Tibial artery (tissue), 4 donors: ENCODE data around the gene MAB21L3.
A peak's percentile ranks its signal among the peaks of the same experiment; 100 is the strongest.

ENCODE experiments used
- DNase-seq, 2 donors: peaks; one replicate each; pipeline ENCODE4 v3.0.0-alpha.2; 2019
- H3K27ac ChIP-seq, 2 donors: fragments of 200-600 bp; sonication (generic) in 1 of 2; 1 replicate in 1 of 2; 2 replicates in 1 of 2; pipeline ENCODE4 v1.5.1; 2018 to 2019; ENCODE audit warnings: mild to moderate bottlenecking in 1 of 2
- H3K27me3 ChIP-seq, 2 donors: fragments of 200-600 bp; sonication (generic) in 1 of 2; one replicate each; pipeline versions ENCODE4 v1.5.1 to v1.6.0; 2016 to 2019
- H3K36me3 ChIP-seq, 3 donors: fragments of 200-600 bp; sonication (generic) in 2 of 3; one replicate each; pipeline ENCODE4 v1.5.1; 2016 to 2019; ENCODE audit warnings: mild to moderate bottlenecking in 2 of 3
- H3K4me1 ChIP-seq, 4 donors: fragments of 200-600 bp; sonication (generic) in 2 of 4; 1 replicate in 3 of 4; 2 replicates in 1 of 4; pipeline ENCODE4 v1.5.1; 2016 to 2019
- H3K4me3 ChIP-seq, 2 donors: fragments of 200-600 bp; sonication (generic) in 1 of 2; 1 replicate in 1 of 2; 2 replicates in 1 of 2; pipeline ENCODE4 v1.5.1; 2018 to 2019; ENCODE audit warnings: mild to moderate bottlenecking in 2 of 2
- H3K9me3 ChIP-seq, 3 donors: fragments of 200-600 bp; sonication (generic) in 1 of 3; one replicate each; pipeline ENCODE4 v1.5.1; 2016 to 2019
- intact Hi-C: fragments of 100-400 bp; cut with DNase I; formaldehyde crosslinking; loops from one replicate; pipeline ENCODE4 v1.15.0; 2023; ENCODE audit warnings: low total_unique reads
- TF ChIP-seq, protein P1 (sequence below), 2 experiments: fragments of 200-600 bp in 1 of 2; fragments of 450-650 bp in 1 of 2; IDR thresholded peaks; one replicate each; pipeline ENCODE4 v1.5.1; 2017 to 2019; ENCODE audit warnings: antibody characterized with exemption in 2 of 2, mild to moderate bottlenecking in 1 of 2, moderate library complexity in 1 of 2

The MAB21L3 gene

DNA sequence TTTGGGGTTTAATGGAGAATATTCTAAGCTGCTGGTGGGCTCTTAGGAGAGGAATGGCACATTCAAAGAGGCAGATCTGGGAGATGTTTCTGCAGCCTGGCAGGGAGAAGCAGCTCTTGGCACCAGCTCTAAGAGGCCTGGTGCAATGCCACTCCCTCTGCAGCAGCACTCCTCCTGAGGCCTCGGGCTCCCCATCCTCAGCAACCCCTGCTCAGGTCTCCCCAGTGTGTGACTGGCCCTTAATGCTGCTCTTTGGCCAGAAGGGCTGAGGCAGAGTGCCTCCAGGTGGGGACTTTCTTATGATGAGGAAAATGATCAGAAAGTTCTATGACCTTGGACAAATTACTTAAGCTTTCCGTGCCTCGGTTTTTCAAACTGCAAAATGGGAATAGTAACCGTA is 55.5 kb downstream of the MAB21L3 start:
- H3K4me3 ChIP-seq = no peak overlapping the region
- no peaks in the 10 kb centered on the region for H3K27me3 ChIP-seq
- peaks cover 0 to 56% (median 50%) of the 10 kb centered on the region in 4 donors for H3K4me1 ChIP-seq
- intact Hi-C loops = loop anchor here (5.0 kb wide), 1 partner anchor 206 kb away; the partner anchor contains the start of gene ATP1A1
- peak overlapping the region; percentile 87 to 95 for H3K27ac ChIP-seq
- H3K36me3 ChIP-seq = no peaks in the 10 kb centered on the region
- DNase-seq = no peak
- TF ChIP-seq, protein P1, sequence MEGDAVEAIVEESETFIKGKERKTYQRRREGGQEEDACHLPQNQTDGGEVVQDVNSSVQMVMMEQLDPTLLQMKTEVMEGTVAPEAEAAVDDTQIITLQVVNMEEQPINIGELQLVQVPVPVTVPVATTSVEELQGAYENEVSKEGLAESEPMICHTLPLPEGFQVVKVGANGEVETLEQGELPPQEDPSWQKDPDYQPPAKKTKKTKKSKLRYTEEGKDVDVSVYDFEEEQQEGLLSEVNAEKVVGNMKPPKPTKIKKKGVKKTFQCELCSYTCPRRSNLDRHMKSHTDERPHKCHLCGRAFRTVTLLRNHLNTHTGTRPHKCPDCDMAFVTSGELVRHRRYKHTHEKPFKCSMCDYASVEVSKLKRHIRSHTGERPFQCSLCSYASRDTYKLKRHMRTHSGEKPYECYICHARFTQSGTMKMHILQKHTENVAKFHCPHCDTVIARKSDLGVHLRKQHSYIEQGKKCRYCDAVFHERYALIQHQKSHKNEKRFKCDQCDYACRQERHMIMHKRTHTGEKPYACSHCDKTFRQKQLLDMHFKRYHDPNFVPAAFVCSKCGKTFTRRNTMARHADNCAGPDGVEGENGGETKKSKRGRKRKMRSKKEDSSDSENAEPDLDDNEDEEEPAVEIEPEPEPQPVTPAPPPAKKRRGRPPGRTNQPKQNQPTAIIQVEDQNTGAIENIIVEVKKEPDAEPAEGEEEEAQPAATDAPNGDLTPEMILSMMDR (IDR thresholded peaks at IDR 0.05) = no peak
- no peaks in the 10 kb centered on the region for H3K9me3 ChIP-seq

DNA sequence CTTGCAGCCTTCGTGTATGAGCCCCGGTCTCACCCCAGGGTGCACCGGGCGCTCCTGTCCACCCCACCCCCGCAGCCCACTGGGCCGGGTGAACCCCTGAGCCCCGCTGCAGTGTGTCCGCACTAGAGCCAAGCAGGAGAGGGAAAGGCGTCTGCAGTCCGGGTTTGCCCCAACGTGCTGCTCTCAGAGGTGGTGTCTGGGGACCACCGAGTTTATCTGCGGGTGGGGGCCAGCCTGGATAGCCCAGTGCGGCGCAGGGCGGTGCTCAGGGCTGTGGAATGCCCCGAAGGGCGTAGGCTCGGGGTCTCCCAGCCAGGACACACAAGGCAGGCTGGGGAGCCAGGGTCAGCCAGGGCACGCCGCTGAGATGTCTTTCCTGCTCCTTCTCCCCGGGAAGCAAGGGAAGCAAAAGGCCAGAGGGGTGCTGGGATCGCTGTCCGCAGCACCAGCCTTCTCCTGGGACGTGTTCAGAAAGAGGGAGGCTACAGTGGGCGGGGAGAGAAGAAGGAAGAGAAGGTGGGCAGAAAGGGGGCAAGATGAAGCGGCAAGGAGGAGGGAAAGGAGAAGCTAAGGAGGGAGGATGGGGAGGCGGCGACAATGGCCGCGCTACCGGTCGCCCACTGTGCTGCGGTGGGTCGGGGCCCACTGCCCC is 56.6 kb downstream of the MAB21L3 start:
- TF ChIP-seq, protein P1 (IDR thresholded peaks at IDR 0.05) = no peak
- intact Hi-C loops = loop anchor here (5.0 kb wide), 1 partner anchor 205 kb away; the partner anchor contains the start of gene ATP1A1
- Histone ChIP-seq H3K9me3 (no peaks in the 10 kb centered on the region), H3K27me3 (no peaks in the 10 kb centered on the region), H3K36me3 (no peaks in the 10 kb centered on the region), H3K4me1 (peaks cover 0 to 56% (median 50%) of the 10 kb centered on the region in 4 donors), H3K4me3 (peak overlapping the region; percentile 53 to 74), H3K27ac (peak overlapping the region; percentile 87 to 95)
- no peak for DNase-seq

DNA sequence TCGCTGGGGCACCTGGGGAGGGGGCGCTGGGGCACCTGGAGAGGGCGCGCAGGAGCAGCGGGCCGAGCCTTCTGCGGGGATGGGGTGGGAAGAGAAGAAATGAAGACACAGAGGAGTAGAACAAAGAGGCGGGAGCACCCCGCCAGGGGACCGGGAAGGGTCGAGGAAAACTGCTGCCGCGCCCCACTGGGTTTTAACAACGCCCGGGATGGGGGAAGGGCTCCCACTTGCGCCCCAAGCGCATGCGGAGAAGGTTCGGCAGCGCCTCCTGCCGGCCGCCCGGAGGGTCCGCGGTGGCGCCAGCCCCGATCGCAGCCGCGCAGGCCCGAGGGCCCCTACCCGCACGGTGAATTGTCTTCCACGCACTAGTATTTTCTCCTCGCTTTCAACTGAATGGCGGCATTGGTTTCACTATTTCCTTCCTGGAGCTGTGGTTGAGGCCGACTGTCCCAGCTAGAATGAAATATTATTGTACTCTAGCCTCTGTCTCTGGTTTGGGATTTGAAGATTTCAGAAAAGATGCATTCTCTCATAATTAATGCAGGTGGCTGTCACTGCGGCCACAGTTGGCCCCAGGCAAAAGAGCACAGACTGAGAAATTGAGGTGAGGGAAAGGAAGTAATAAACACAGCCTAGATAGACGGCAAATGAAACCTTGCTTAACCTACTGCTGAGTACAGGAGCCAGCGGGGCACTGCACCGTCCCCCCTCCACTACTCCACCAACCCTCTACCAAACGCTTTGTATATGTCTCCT is 57.3 kb downstream of the MAB21L3 start:
- H3K36me3 ChIP-seq = no peaks in the 10 kb centered on the region
- TF ChIP-seq, protein P1 (IDR thresholded peaks at IDR 0.05) = peak; percentile 94 to 96
- intact Hi-C loops = loop anchor here (5.0 kb wide), 1 partner anchor 204 kb away; the partner anchor contains the start of gene ATP1A1
- peak overlapping the region; percentile 87 to 95 for H3K27ac ChIP-seq
- no peaks in the 10 kb centered on the region for H3K9me3 ChIP-seq
- DNase-seq = peak; percentile 75 to 89
- H3K4me3 ChIP-seq = peak overlapping the region; percentile 53 to 74
- H3K27me3 ChIP-seq = no peaks in the 10 kb centered on the region
- H3K4me1 ChIP-seq = peaks cover 0 to 55% (median 50%) of the 10 kb centered on the region in 4 donors

DNA sequence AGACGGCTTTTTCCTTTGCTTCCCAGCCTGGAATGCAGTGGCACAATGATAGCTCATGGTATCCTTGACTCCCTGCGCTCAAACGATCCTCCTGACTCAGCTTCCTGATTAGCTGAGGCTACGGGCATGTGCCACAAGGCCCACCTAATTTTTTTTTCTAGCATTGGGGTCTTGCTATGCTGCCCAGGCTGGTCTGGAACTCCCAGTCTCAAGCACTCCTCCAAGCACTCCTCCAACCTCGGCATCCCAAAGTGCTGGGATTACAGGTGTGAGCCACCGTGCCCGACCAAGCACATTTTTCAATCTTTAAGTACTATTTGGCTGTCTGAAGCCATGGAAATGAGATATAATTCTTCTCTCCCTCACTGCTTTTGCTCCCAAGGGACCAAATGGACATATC is 58.7 kb downstream of the MAB21L3 start:
- H3K36me3 ChIP-seq = no peaks in the 10 kb centered on the region
- H3K4me3 ChIP-seq = no peak overlapping the region
- intact Hi-C loops = loop anchor here (5.0 kb wide), 1 partner anchor 202 kb away; the partner anchor contains the start of gene ATP1A1
- no peaks in the 10 kb centered on the region for H3K27me3 ChIP-seq
- H3K4me1 ChIP-seq = peaks cover 0 to 41% (median 36%) of the 10 kb centered on the region in 4 donors
- DNase-seq = no peak
- TF ChIP-seq, protein P1 (IDR thresholded peaks at IDR 0.05) = no peak
- H3K27ac ChIP-seq = no peak overlapping the region
- no peaks in the 10 kb centered on the region for H3K9me3 ChIP-seq

DNA sequence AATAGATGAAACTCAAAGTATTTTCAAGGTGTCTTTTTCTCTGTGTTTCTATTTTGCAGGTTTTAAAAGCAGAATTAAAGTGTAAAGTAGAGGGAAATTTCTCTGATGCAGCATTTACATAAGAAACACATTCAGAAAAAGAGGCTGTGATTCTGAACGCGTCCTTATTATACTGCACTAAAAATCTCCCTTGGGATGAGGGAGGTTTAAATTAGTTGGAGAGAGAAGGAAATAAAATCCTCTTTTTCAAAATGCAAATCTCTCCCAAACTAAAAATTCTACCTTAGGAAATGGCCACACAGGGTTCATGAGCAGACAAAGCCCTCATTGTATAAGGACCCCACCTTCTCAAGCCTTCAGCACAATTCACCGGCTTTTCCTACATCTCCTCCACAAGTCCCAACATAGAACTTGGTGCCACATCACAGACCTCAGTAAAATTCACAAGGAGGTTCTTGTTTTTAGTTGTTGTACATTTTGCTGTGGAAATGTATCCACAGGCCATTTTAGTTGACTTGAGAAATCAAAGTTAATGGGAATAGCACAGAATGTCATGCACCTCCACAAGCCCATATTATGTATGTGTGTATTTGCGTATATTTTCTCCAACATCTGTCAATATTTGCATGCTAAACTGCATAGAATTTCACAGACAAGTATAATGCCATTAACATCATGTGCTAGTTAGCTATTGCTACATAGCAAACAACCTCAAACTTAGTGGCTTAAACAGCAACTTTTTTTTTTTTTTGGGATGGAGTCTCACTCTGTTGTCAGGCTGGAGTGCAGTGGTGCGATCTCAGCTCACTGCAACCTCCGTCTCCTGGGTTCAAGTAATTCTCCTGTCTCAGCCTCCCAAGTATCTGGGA is 59.8 kb downstream of the MAB21L3 start:
- Histone ChIP-seq H3K36me3 (no peaks in the 10 kb centered on the region), H3K4me1 (peaks cover 0 to 30% (median 26%) of the 10 kb centered on the region in 4 donors), H3K4me3 (no peak overlapping the region), H3K27me3 (no peaks in the 10 kb centered on the region), H3K9me3 (no peaks in the 10 kb centered on the region), H3K27ac (no peak overlapping the region)
- DNase-seq = no peak
- intact Hi-C loops = no loop called here
- TF ChIP-seq, protein P1 (IDR thresholded peaks at IDR 0.05) = no peak
